AG09309 (cell line): ENCODE measurements around the gene GPS1.

ENCODE experiments used
- DNase-seq: peaks from one replicate; pipeline ENCODE4 v3.0.0-alpha.2; 2010; ENCODE audit warnings: low read depth
- H3K4me3 ChIP-seq: 2 replicates; pipeline ENCODE4 v1.5.1; 2011; ENCODE audit warnings: mild to moderate bottlenecking, low read depth, low read length, moderate library complexity; ENCODE audit not compliant: control insufficient read depth
- CTCF ChIP-seq: IDR thresholded peaks from 2 replicates; pipeline ENCODE4 v1.5.1; 2011; ENCODE audit warnings: mild to moderate bottlenecking, low read depth, low read length, inconsistent platforms; ENCODE audit not compliant: insufficient read depth, control insufficient read depth; ENCODE audit errors: missing control alignments

GPS1 gene

DNA sequence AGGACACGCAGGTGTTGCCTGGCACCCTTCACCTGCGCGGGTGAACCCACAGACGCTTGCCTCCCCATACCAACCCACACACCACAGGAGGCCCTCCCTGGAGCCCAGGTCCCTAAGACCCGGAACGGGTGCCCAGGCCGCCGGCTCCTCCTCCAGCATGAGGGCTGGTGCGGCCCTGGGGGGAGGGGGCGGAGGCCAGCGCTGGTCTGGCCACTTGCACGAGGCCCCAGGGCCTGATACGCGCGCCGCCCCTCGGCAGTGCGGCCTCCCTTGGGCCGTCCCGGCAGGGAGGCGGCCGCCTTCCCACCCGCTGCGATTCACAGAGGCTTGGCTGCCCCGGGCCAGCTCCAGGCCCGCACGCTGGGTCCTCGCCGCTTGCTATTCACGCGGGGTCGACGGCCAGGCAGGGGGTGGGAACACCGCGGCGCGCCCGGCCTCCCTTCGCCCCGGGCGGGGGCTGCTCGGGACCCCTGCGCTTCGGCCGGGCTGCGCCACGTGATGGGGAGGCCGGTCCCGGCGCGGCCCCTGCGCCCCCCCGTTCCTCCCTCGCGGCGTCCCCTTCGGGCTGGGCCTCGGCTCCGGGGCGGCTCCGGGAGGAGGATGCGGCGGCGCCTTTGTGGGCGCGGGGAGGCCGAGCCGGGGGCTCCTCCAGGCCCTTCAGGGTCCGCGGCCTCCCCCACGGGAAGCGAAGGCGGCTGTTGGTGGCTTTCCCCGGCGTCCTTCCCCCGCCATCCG, 45.7 kb downstream of the GPS1 start:
- H3K4me3 ChIP-seq = peak overlapping the region; percentile 74
- TF ChIP-seq CTCF = no peak
- peak; percentile 4 for DNase-seq

- no peak for TF ChIP-seq CTCF
- no peak for DNase-seq
- peak overlapping the region; percentile 74 for H3K4me3 ChIP-seq
Measured at GRCh38 chr17:82097919-82098168, 46.1 kb downstream of the GPS1 start.

DNA sequence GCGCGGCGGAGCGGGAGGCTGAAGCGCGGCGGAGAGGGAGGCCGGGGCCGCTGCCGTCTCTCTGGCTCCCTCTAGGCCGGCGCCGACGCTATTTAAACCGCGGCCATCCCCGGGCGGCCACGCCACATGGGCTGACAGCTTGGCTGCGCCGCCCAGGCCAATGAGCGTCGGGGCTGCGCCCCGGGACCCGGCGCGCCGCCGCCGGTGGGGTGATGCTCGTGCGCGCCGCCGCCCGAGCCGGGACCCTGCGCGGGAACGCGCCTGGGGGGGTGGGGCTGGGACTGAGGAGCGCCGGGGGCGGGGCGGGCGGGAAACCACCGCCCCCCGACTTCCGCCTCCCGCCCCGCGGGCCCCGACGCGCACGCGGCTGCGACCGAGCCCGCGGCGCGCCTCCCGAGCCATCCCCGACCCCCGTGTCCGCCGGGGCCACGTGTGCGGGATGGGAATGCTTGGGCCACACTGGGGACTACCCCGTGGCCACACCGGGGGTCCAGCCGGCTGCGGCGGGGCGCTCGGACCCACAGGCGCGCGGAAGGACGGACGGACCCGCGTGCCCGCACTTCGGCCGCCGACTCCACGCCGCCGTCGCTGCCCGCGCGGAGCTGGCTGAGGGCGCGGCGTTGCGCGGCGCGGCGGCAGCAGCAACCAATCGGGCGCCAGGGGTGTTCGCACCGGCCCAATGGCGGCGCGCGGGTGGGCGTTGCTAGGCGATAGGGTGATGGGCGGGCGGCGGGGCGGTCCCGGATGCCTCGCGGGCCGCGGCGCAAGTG, 46.7 kb downstream of the GPS1 start, which contains the start of gene FASN:
TSS of gene FASN (minus strand) at position 68 of the 770 bp plus-strand sequence. CDS start 1,791 bp downstream, outside the sequence.
- peak; percentile 73 for DNase-seq
- peak; percentile 57 for TF ChIP-seq CTCF

GRCh38 chr17:82098939-82099763, 47.5 kb downstream of the GPS1 start:
- H3K4me3 ChIP-seq = peak overlapping the region; percentile 47
- DNase-seq = no peak
- no peak for TF ChIP-seq CTCF

More for the DNA sequence above, 46.7 kb downstream of the GPS1 start, which contains the start of gene FASN:
- peak within 1 kb of the TSS; percentile 74 for H3K4me3 ChIP-seq

GRCh38 chr17:82100502-82101298, 49.0 kb downstream of the GPS1 start:
- no peak for DNase-seq
- no peak overlapping the region for H3K4me3 ChIP-seq
- TF ChIP-seq CTCF = no peak

GRCh38 chr17:82101301-82101715, 49.6 kb downstream of the GPS1 start:
- H3K4me3 ChIP-seq = no peak overlapping the region
- DNase-seq = no peak
- no peak for TF ChIP-seq CTCF
